HEK293T (cell line): Measurements from ENCODE around the gene KCNIP1.

Experiments
- ARNT ChIP-seq: fragments of 450-650 bp; IDR thresholded peaks from 2 replicates; pipeline ENCODE4 v1.6.1; 2017; ENCODE audit warnings: mild to moderate bottlenecking
- BHLHE40 ChIP-seq: fragments of 450-650 bp; IDR thresholded peaks from 2 replicates; pipeline ENCODE4 v1.6.1; 2016; ENCODE audit warnings: mild to moderate bottlenecking, moderate library complexity, borderline replicate concordance
- ELF4 ChIP-seq: fragments of 450-650 bp; IDR thresholded peaks from 2 replicates; pipeline ENCODE4 v1.6.1; 2017; ENCODE audit warnings: antibody characterized with exemption
- FOXA1 ChIP-seq: fragments of 450-650 bp; IDR thresholded peaks from 2 replicates; pipeline ENCODE4 v1.6.1; 2016; ENCODE audit warnings: mild to moderate bottlenecking
- FOXK2 ChIP-seq: fragments of 450-650 bp; IDR thresholded peaks from 2 replicates; pipeline ENCODE4 v1.6.1; 2016; ENCODE audit warnings: mild to moderate bottlenecking
- FOXM1 ChIP-seq: fragments of 450-650 bp; IDR thresholded peaks from 2 replicates; pipeline ENCODE4 v1.6.1; 2017; ENCODE audit warnings: mild to moderate bottlenecking, borderline replicate concordance
- HDGF ChIP-seq: fragments of 450-650 bp; IDR thresholded peaks from 2 replicates; pipeline ENCODE4 v1.6.1; 2017; ENCODE audit warnings: antibody characterized with exemption, borderline replicate concordance
- L3MBTL2 ChIP-seq: fragments of 450-650 bp; conservative IDR thresholded peaks from 2 replicates; pipeline ENCODE4 v1.6.1; 2016; ENCODE audit warnings: mild to moderate bottlenecking
- LEF1 ChIP-seq: fragments of 450-650 bp; IDR thresholded peaks from 2 replicates; pipeline ENCODE4 v1.6.1; 2017; ENCODE audit warnings: mild to moderate bottlenecking, borderline replicate concordance
- NFRKB ChIP-seq: fragments of 450-650 bp; IDR thresholded peaks from 2 replicates; pipeline ENCODE4 v1.6.1; 2016; ENCODE audit warnings: mild to moderate bottlenecking, moderate library complexity
- SP1 ChIP-seq: fragments of 450-650 bp; IDR thresholded peaks from 2 replicates; pipeline ENCODE4 v1.6.1; 2017
- TARDBP ChIP-seq: fragments of 450-650 bp; IDR thresholded peaks from 2 replicates; pipeline ENCODE4 v1.6.1; 2016
- ZNF384 ChIP-seq: fragments of 450-650 bp; IDR thresholded peaks from 2 replicates; pipeline ENCODE4 v1.6.1; 2016
- TF ChIP-seq, protein P1 (sequence below): fragments of 450-650 bp; IDR thresholded peaks from 2 replicates; pipeline ENCODE4 v1.6.1; 2016

DNA sequence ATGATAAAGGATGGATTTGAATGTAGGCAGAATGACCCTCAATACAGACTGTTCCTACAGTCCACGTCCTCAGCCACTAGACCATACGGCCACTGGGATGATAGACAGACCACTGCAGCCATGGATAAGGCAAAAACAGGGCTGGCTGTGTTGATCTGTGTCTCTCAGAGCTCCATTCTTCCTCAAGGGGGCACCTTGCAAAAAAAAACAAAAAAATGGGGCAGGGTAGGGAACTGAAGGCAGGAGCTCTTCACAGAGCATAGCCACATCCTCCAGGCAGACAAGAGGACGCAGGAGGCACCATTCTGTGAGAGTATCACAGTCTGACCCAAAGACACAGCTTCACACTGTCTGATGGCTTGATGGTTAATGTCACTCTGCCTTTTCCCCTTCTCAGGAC, 218.5 kb downstream of the KCNIP1 start:
- TF ChIP-seq ZNF384 (no peak), HDGF (no peak), FOXK2 (no peak), BHLHE40 (no peak), FOXM1 (no peak), SP1 (no peak), NFRKB (no peak), ARNT (no peak), L3MBTL2 (no peak), FOXA1 (no peak), TARDBP (no peak), ELF4 (no peak), LEF1 (no peak)
- TF ChIP-seq, protein P1, sequence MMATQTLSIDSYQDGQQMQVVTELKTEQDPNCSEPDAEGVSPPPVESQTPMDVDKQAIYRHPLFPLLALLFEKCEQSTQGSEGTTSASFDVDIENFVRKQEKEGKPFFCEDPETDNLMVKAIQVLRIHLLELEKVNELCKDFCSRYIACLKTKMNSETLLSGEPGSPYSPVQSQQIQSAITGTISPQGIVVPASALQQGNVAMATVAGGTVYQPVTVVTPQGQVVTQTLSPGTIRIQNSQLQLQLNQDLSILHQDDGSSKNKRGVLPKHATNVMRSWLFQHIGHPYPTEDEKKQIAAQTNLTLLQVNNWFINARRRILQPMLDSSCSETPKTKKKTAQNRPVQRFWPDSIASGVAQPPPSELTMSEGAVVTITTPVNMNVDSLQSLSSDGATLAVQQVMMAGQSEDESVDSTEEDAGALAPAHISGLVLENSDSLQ: no peak
